ENCODE measurements around the gene OSBP. TPM values are rescaled to one million over a fixed set of nuclear protein-coding genes. Genes with fewer than 3 reads are reported as not detected.

Gene OSBP
- total RNA-seq, 2 experiments from 2014 or later: 54.9 to 58.2 TPM

GRCh38 chr11:59607703-59608454 lies 7.7 kb downstream of the OSBP start:
- DNase-seq (no peak), ATAC-seq (ENCODE audit: poor library complexity) (no peak)
- Histone ChIP-seq H3K27me3 (ENCODE audit: control insufficient read depth in 1 of 2, insufficient read depth in 2 of 2, low read length in 2 of 2) (no peaks in the 10 kb centered on the region), H3K9me3 (ENCODE audit: control insufficient read depth in 1 of 2, insufficient read depth in 1 of 2, low read length in 2 of 2) (no peaks in the 10 kb centered on the region), H3K4me3 (ENCODE audit: low read length) (no peak overlapping the region), H3K36me3 (ENCODE audit: insufficient read depth, low read length) (peaks cover 79% of the 10 kb centered on the region), H3K27ac (ENCODE audit: low read depth in 1 of 2, low read length in 2 of 2) (no peak overlapping the region), H3K4me1 (ENCODE audit: insufficient read depth, low read length) (peaks cover 5% of the 10 kb centered on the region)
- intact Hi-C loops (cut with DNase I, micrococcal nuclease): no loop called here
- no peaks in the 10 kb centered on the region for H3K27me3 Mint-ChIP-seq
- H3K36me3 Mint-ChIP-seq (ENCODE audit: low read depth): peaks cover 93% of the 10 kb centered on the region
- CTCF ChIA-PET: no interaction called here
- no peaks in the 10 kb centered on the region for H3K9me3 Mint-ChIP-seq
- no peak for TF ChIP-seq CTCF (IDR thresholded peaks at IDR 0.05)
- H3K4me1 Mint-ChIP-seq (ENCODE audit: low read depth): peaks cover 63% of the 10 kb centered on the region
- no peak overlapping the region for H3K27ac Mint-ChIP-seq
- POLR2A ChIA-PET: no interaction called here
- H3K4me3 Mint-ChIP-seq: no peak overlapping the region

- peaks cover 98% of the 10 kb centered on the region for H3K36me3 Mint-ChIP-seq (ENCODE audit: low read depth)
- peaks cover 24% of the 10 kb centered on the region for H3K4me1 Mint-ChIP-seq (ENCODE audit: low read depth)
- ChIA-PET CTCF (no interaction called here), POLR2A (interaction anchor here (2.0 to 2.7 kb wide), 2 partner anchors 13 kb away, joined by 9 to 11 read pairs; partner anchors contain the start of gene OSBP)
- H3K27me3 ChIP-seq (ENCODE audit: control insufficient read depth in 1 of 2, insufficient read depth in 2 of 2, low read length in 2 of 2): no peaks in the 10 kb centered on the region
- ATAC-seq (ENCODE audit: poor library complexity): no peak
- peaks cover 97% of the 10 kb centered on the region for H3K36me3 ChIP-seq (ENCODE audit: insufficient read depth, low read length)
- H3K4me1 ChIP-seq (ENCODE audit: insufficient read depth, low read length): no peaks in the 10 kb centered on the region
- H3K9me3 ChIP-seq (ENCODE audit: control insufficient read depth in 1 of 2, insufficient read depth in 1 of 2, low read length in 2 of 2): no peaks in the 10 kb centered on the region
- no peak overlapping the region for H3K27ac ChIP-seq (ENCODE audit: low read depth in 1 of 2, low read length in 2 of 2)
- TF ChIP-seq CTCF (IDR thresholded peaks at IDR 0.05): no peak
- no peak for DNase-seq
- no peaks in the 10 kb centered on the region for H3K27me3 Mint-ChIP-seq
- H3K27ac Mint-ChIP-seq: no peak overlapping the region
- H3K9me3 Mint-ChIP-seq: no peaks in the 10 kb centered on the region
- H3K4me3 ChIP-seq (ENCODE audit: low read length): no peak overlapping the region
- H3K4me3 Mint-ChIP-seq: no peak overlapping the region
- intact Hi-C loops (cut with DNase I, micrococcal nuclease): no loop called here
Measured at GRCh38 chr11:59602432-59602831, 13.1 kb downstream of the OSBP start.

- peaks cover 95% of the 10 kb centered on the region for H3K36me3 ChIP-seq (ENCODE audit: insufficient read depth, low read length)
- TF ChIP-seq CTCF (IDR thresholded peaks at IDR 0.05): no peak
- Mint-ChIP-seq H3K4me1 (ENCODE audit: low read depth) (peaks cover 20% of the 10 kb centered on the region), H3K27ac (no peak overlapping the region), H3K9me3 (no peaks in the 10 kb centered on the region), H3K27me3 (no peaks in the 10 kb centered on the region), H3K36me3 (ENCODE audit: low read depth) (peaks cover 98% of the 10 kb centered on the region), H3K4me3 (no peak overlapping the region)
- intact Hi-C loops (cut with DNase I, micrococcal nuclease): no loop called here
- DNase-seq: no peak
- H3K9me3 ChIP-seq (ENCODE audit: control insufficient read depth in 1 of 2, insufficient read depth in 1 of 2, low read length in 2 of 2): no peaks in the 10 kb centered on the region
- CTCF ChIA-PET: no interaction called here
- no peaks in the 10 kb centered on the region for H3K27me3 ChIP-seq (ENCODE audit: control insufficient read depth in 1 of 2, insufficient read depth in 2 of 2, low read length in 2 of 2)
- no peak for ATAC-seq (ENCODE audit: poor library complexity)
- no peak overlapping the region for H3K27ac ChIP-seq (ENCODE audit: low read depth in 1 of 2, low read length in 2 of 2)
- POLR2A ChIA-PET: interaction anchor here (2.7 kb wide), 1 partner anchor 14 kb away, joined by 11 read pairs; the partner anchor contains the start of gene OSBP
- H3K4me3 ChIP-seq (ENCODE audit: low read length): no peak overlapping the region
- no peaks in the 10 kb centered on the region for H3K4me1 ChIP-seq (ENCODE audit: insufficient read depth, low read length)
Measured at GRCh38 chr11:59601788-59602187, 13.8 kb downstream of the OSBP start.
